GM13977 (cell line): ENCODE results near the gene LRRC4C.

ENCODE experiments used
- DNase-seq: peaks from one replicate; pipeline ENCODE4 v3.0.0; 2012; ENCODE audit warnings: low spot score
- CTCF ChIP-seq: IDR thresholded peaks from 2 replicates; pipeline ENCODE4 v1.5.1; 2012; ENCODE audit warnings: mild to moderate bottlenecking, control low read depth; ENCODE audit not compliant: insufficient read depth; ENCODE audit errors: extremely low read depth, missing control alignments
- in situ Hi-C: fragments of 300-500 bp; cut with MboI; formaldehyde crosslinking; loops from one replicate; pipeline ENCODE4 v1.12.0; 2022; ENCODE audit warnings: low sequenced_read_pairs, low pct_unique_long_range_greater_than_20kb, mixed read lengths, inconsistent platforms; ENCODE audit not compliant: unreplicated experiment

Gene LRRC4C

GRCh38 chr11:40421208-40421981, 1038.1 kb downstream of the LRRC4C start:
- in situ Hi-C loops, result no loop called here
- DNase-seq, result no peak
- TF ChIP-seq CTCF, result no peak

- TF ChIP-seq CTCF, result no peak
- in situ Hi-C loops, result no loop called here
- DNase-seq, result no peak
Measured at GRCh38 chr11:40417627-40418026, 1041.8 kb downstream of the LRRC4C start.

- in situ Hi-C loops, result no loop called here
- no peak for DNase-seq
- TF ChIP-seq CTCF, result no peak
Measured at GRCh38 chr11:40407355-40407754, 1052.1 kb downstream of the LRRC4C start.

DNA sequence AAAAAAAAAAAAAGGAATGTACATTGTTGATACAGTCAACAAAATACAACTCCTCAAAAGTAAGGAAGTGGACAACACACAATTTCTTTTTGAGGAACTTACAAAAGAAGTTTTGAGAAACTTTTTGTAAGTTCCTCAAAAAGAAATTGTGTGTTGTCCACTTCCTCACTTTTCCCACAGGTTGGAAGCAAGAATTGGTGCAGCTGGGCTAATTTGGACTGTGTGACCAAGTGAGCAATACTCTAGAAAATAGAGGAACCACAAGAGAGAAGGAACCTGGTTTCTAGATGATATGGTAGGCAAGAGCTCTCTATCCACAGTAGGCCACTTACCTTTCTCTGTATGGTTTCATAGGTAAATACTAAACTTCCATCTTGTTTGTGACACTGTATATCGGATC, 1053.8 kb downstream of the LRRC4C start:
- DNase-seq, result no peak
- TF ChIP-seq CTCF, result no peak
- in situ Hi-C loops, result no loop called here

DNA sequence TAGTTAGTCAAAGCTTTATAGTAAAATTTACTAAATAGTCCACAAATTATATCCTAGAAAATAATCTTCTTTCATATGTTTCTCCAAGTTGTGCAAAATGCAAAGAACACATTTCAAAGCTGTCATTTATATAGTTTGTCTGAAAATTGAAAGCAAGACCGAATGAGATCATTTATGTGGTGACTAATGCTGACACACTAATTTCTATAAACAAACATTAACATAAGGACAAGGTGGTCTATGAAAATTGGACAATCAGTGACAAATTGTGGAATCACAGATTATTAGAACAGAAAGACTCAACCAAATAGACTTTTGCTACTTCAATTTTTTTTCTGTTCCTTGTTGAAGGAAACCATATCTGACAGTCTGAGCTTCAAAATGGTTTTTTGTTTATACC, 1056.1 kb downstream of the LRRC4C start:
- no peak for DNase-seq
- TF ChIP-seq CTCF, result no peak
- in situ Hi-C loops, result no loop called here

GRCh38 chr11:40401132-40401853, 1058.2 kb downstream of the LRRC4C start:
- DNase-seq, result no peak
- in situ Hi-C loops, result no loop called here
- TF ChIP-seq CTCF, result no peak
